C4-2B (cell line): Measurements from ENCODE around the gene ERBB4.

Source experiments
- CTCF ChIP-seq: fragments of 450-650 bp; conservative IDR thresholded peaks from 2 replicates; pipeline ENCODE4 v1.5.1; 2017; ENCODE audit warnings: mild to moderate bottlenecking
- ZFX ChIP-seq: fragments of 450-650 bp; IDR thresholded peaks from 2 replicates; pipeline ENCODE4 v1.6.1; 2017

DNA sequence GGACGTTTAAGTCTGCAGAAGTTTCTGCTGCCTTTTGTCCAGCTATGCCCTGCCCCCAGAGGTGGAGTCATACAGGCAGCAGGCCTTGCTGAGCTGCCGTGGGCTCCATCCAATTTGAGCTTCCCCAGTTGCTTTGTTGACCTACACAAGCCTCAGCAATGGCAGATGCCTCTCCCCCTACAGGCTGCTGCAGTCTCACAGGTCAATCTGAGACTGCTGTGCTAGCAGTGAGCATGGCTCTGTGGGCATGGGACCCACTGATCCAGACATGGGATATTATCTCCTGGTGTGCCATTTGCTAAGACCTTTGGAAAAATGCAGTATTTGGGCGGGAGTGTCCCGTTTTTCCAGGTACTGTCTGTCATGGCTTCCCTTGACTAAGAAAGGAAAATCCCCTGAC lies 726.0 kb downstream of the ERBB4 start:
- no peak for TF ChIP-seq CTCF
- TF ChIP-seq ZFX = no peak
